HepG2 (cell line): ENCODE measurements around the gene PLCB4. TPM values are rescaled to one million over a fixed set of nuclear protein-coding genes. Genes with fewer than 3 reads are reported as not detected.

Source experiments
- FOSL1 ChIP-seq: sonication (generic); formaldehyde crosslinking; IDR thresholded peaks from 2 replicates; pipeline ENCODE4 v1.9.0; 2021; ENCODE audit warnings: missing genetic modification reagents, borderline replicate concordance
- FOXO1 ChIP-seq: sonication (generic); formaldehyde crosslinking; IDR thresholded peaks from 2 replicates; pipeline ENCODE4 v1.4.0; 2020; ENCODE audit warnings: missing genetic modification reagents
- KLF16 ChIP-seq, 2 experiments: sonication (generic) in 1 of 2; formaldehyde crosslinking in 1 of 2; IDR thresholded peaks; 2 replicates each; pipeline versions ENCODE4 v1.6.1 to v1.8.0; 2016 to 2023; ENCODE audit warnings: missing genetic modification reagents in 2 of 2, missing compliant biosample characterization in 1 of 2
- MZF1 ChIP-seq: sonication (generic); formaldehyde crosslinking; IDR thresholded peaks from 2 replicates; pipeline ENCODE4 v1.8.1; 2023; ENCODE audit warnings: mild to moderate bottlenecking, missing genetic modification reagents, borderline replicate concordance
- NAIF1 ChIP-seq: sonication (generic); formaldehyde crosslinking; IDR thresholded peaks from 2 replicates; pipeline ENCODE4 v1.5.0; 2020; ENCODE audit warnings: mild to moderate bottlenecking, missing genetic modification reagents, borderline replicate concordance
- POLR2AphosphoS2 ChIP-seq: IDR thresholded peaks from 2 replicates; pipeline ENCODE4 v1.6.1; 2011; ENCODE audit warnings: low read depth, low read length, improper control_type of control experiment
- ZNF292 ChIP-seq: sonication (generic); formaldehyde crosslinking; IDR thresholded peaks from 2 replicates; pipeline ENCODE4 v1.8.1; 2022; ENCODE audit warnings: mild to moderate bottlenecking, low read depth, missing genetic modification reagents, borderline replicate concordance
- ZNF33A ChIP-seq: sonication (generic); formaldehyde crosslinking; IDR thresholded peaks from 2 replicates; pipeline ENCODE4 v1.5.1; 2020; ENCODE audit warnings: missing genetic modification reagents, mild to moderate bottlenecking, moderate library complexity, borderline replicate concordance
- ZNF441 ChIP-seq: sonication (generic); formaldehyde crosslinking; IDR thresholded peaks from 2 replicates; pipeline ENCODE4 v1.7.0; 2021; ENCODE audit warnings: missing genetic modification reagents, borderline replicate concordance
- ZNF484 ChIP-seq: sonication (generic); formaldehyde crosslinking; IDR thresholded peaks from 2 replicates; pipeline ENCODE4 v1.5.1; 2020; ENCODE audit warnings: mild to moderate bottlenecking, low read depth, missing genetic modification reagents, borderline replicate concordance
- ZNF788 ChIP-seq: sonication (generic); formaldehyde crosslinking; IDR thresholded peaks from 2 replicates; pipeline ENCODE4 v1.5.0; 2020; ENCODE audit warnings: mild to moderate bottlenecking, missing genetic modification reagents, borderline replicate concordance
- polyA plus RNA-seq, 8 experiments: library from polyadenylated mRNA; depleted of rRNA in 3 of 8; stranded (reverse) in 7 of 8; unstranded in 1 of 8; fragments of >200 nt; fragmentation: Illumina TruSeq in 4 of 8; extraction: Trizol in 4 of 8; gene quantifications; 2 replicates each; pipeline versions ENCODE4 v1.2.1 to v1.2.3, GENCODE V29; 2011 to 2016; ENCODE audit warnings: low read depth in 4 of 8, missing spikeins in 1 of 8, mixed read lengths in 1 of 8; ENCODE audit not compliant: insufficient read depth in 1 of 8
- total RNA-seq, 5 experiments: library from RNA; depleted of rRNA; stranded (reverse); fragments of >200 nt; fragmentation: Illumina TruSeq; extraction: Trizol; gene quantifications; 2 replicates each; pipeline ENCODE4 v1.2.3, GENCODE V29; 2016; ENCODE audit warnings: low read depth in 1 of 5
- TF ChIP-seq, protein P1 (sequence below): sonication (generic); formaldehyde crosslinking; IDR thresholded peaks from 2 replicates; pipeline ENCODE4 v1.4.0; 2020; ENCODE audit warnings: missing genetic modification reagents, borderline replicate concordance
- TF ChIP-seq, protein P2 (sequence below): sonication (generic); formaldehyde crosslinking; conservative IDR thresholded peaks from 2 replicates; pipeline ENCODE4 v1.4.0; 2020; ENCODE audit warnings: mild to moderate bottlenecking, missing genetic modification reagents, moderate library complexity
- TF ChIP-seq, protein P3 (sequence below): sonication (generic); formaldehyde crosslinking; IDR thresholded peaks from 2 replicates; pipeline ENCODE4 v1.4.0; 2020; ENCODE audit warnings: missing genetic modification reagents, mild to moderate bottlenecking, borderline replicate concordance
- TF ChIP-seq, protein P4 (sequence below): sonication (generic); formaldehyde crosslinking; IDR thresholded peaks from 2 replicates; pipeline ENCODE4 v1.4.0; 2020; ENCODE audit warnings: missing genetic modification reagents, low read depth, mild to moderate bottlenecking, borderline replicate concordance
- TF ChIP-seq, protein P5 (sequence below): sonication (generic); formaldehyde crosslinking; IDR thresholded peaks from 2 replicates; pipeline ENCODE4 v1.4.0; 2020; ENCODE audit warnings: missing genetic modification reagents

Gene PLCB4
- total and polyA plus RNA-seq, 2 of the 13 experiments (the other 11 are each of a cell fraction or from before 2014, with no cell fraction given) = 0.01 TPM; not detected in 1

DNA sequence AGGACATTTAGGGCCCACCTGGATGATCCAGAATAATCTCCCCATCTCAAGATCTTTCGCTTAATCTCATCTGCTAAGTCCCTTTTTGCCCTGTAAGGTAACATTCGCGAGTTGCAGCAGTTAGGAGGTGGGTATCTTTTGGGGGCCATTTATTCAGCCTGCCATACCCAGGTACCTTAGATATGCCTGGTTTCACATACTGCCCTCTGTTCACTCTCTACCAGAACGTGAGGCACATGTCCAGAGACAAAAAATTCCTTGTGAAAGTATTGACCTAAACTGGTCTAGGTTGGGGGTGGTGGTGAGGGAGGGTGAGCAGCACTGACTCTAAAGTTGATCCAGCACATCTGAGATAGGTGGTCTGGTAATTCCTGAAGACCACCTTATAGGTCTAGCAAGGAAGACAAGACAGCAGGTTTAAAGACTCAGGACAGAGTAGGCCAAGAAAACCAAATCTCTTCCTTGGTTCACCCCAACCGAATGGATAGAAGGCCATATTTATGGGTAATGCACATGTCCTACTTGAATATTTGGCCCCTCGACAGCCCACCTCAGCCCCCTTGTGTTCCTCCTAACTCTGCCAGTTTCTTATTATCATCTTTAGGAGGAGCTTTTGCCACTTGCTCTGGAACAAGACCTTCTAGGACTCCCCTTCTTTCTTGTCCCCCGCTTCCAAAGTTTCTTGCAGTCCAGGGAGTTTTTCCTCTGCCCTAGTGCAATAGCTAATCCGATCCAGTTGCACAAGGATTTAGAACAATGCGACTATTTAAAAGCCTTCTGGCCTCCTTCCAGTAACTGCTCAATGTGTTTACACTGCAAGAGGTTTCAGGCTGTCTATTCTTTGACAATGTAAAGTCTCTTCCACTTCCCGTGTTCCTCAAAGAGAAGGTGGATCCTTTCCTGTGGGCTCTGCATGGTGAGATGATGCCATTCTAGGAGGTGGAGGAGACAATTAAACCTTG, 232.5 kb downstream of the PLCB4 start (continued):
- TF ChIP-seq, protein P1, sequence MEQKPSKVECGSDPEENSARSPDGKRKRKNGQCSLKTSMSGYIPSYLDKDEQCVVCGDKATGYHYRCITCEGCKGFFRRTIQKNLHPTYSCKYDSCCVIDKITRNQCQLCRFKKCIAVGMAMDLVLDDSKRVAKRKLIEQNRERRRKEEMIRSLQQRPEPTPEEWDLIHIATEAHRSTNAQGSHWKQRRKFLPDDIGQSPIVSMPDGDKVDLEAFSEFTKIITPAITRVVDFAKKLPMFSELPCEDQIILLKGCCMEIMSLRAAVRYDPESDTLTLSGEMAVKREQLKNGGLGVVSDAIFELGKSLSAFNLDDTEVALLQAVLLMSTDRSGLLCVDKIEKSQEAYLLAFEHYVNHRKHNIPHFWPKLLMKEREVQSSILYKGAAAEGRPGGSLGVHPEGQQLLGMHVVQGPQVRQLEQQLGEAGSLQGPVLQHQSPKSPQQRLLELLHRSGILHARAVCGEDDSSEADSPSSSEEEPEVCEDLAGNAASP (CRISPR knock-in tag) = peak; percentile 90; the same call in 1 of the 2 replicates
- TF ChIP-seq KLF16 (CRISPR knock-in tag; IDR thresholded peaks at IDR 0.05) (peak in 1 of 2 experiments; percentile 93; a peak in 2 of 4 replicates), ZNF33A (no peak), ZNF788 (CRISPR knock-in tag) (no peak; the same call in 1 of the 2 replicates), ZNF292 (peak; percentile 51; the same call in 1 of the 2 replicates), ZNF441 (CRISPR knock-in tag) (no peak), POLR2AphosphoS2 (no peak), MZF1 (no peak), FOSL1 (CRISPR knock-in tag) (no peak), FOXO1 (peak; percentile 94), NAIF1 (no peak), ZNF484 (no peak)
- TF ChIP-seq, protein P2, sequence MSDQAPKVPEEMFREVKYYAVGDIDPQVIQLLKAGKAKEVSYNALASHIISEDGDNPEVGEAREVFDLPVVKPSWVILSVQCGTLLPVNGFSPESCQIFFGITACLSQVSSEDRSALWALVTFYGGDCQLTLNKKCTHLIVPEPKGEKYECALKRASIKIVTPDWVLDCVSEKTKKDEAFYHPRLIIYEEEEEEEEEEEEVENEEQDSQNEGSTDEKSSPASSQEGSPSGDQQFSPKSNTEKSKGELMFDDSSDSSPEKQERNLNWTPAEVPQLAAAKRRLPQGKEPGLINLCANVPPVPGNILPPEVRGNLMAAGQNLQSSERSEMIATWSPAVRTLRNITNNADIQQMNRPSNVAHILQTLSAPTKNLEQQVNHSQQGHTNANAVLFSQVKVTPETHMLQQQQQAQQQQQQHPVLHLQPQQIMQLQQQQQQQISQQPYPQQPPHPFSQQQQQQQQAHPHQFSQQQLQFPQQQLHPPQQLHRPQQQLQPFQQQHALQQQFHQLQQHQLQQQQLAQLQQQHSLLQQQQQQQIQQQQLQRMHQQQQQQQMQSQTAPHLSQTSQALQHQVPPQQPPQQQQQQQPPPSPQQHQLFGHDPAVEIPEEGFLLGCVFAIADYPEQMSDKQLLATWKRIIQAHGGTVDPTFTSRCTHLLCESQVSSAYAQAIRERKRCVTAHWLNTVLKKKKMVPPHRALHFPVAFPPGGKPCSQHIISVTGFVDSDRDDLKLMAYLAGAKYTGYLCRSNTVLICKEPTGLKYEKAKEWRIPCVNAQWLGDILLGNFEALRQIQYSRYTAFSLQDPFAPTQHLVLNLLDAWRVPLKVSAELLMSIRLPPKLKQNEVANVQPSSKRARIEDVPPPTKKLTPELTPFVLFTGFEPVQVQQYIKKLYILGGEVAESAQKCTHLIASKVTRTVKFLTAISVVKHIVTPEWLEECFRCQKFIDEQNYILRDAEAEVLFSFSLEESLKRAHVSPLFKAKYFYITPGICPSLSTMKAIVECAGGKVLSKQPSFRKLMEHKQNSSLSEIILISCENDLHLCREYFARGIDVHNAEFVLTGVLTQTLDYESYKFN = peak; percentile 83
- TF ChIP-seq, protein P3, sequence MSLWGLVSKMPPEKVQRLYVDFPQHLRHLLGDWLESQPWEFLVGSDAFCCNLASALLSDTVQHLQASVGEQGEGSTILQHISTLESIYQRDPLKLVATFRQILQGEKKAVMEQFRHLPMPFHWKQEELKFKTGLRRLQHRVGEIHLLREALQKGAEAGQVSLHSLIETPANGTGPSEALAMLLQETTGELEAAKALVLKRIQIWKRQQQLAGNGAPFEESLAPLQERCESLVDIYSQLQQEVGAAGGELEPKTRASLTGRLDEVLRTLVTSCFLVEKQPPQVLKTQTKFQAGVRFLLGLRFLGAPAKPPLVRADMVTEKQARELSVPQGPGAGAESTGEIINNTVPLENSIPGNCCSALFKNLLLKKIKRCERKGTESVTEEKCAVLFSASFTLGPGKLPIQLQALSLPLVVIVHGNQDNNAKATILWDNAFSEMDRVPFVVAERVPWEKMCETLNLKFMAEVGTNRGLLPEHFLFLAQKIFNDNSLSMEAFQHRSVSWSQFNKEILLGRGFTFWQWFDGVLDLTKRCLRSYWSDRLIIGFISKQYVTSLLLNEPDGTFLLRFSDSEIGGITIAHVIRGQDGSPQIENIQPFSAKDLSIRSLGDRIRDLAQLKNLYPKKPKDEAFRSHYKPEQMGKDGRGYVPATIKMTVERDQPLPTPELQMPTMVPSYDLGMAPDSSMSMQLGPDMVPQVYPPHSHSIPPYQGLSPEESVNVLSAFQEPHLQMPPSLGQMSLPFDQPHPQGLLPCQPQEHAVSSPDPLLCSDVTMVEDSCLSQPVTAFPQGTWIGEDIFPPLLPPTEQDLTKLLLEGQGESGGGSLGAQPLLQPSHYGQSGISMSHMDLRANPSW = no peak
- TF ChIP-seq, protein P4, sequence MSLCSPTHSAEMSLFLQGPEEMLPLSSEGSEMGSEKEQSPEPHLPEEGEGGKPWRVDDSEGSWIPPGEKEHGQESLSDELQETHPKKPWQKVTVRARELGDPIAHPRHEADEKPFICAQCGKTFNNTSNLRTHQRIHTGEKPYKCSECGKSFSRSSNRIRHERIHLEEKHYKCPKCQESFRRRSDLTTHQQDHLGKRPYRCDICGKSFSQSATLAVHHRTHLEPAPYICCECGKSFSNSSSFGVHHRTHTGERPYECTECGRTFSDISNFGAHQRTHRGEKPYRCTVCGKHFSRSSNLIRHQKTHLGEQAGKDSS (CRISPR knock-in tag) = no peak
- TF ChIP-seq, protein P5, sequence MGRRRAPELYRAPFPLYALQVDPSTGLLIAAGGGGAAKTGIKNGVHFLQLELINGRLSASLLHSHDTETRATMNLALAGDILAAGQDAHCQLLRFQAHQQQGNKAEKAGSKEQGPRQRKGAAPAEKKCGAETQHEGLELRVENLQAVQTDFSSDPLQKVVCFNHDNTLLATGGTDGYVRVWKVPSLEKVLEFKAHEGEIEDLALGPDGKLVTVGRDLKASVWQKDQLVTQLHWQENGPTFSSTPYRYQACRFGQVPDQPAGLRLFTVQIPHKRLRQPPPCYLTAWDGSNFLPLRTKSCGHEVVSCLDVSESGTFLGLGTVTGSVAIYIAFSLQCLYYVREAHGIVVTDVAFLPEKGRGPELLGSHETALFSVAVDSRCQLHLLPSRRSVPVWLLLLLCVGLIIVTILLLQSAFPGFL (CRISPR knock-in tag) = no peak
